Vagina (tissue), 2 donors: ENCODE data around the gene RWDD1. TPM values are rescaled to one million over a fixed set of nuclear protein-coding genes. Genes with fewer than 3 reads are reported as not detected.

Experiments used
- DNase-seq, 2 donors: peaks; one replicate each; pipeline ENCODE4 v3.0.0-alpha.2; 2017; ENCODE audit errors: extremely low spot score in 2 of 2
- H3K27ac ChIP-seq: fragments of 200-600 bp; sonication (generic); one replicate; pipeline ENCODE4 v1.5.1; 2019
- H3K27me3 ChIP-seq: fragments of 200-600 bp; sonication (generic); one replicate; pipeline ENCODE4 v1.5.1; 2019
- H3K36me3 ChIP-seq, 2 donors: fragments of 200-600 bp; sonication (generic); one replicate each; pipeline ENCODE4 v1.5.1; 2017 to 2019
- H3K4me1 ChIP-seq: fragments of 200-600 bp; sonication (generic); one replicate; pipeline ENCODE4 v1.5.1; 2019
- H3K4me3 ChIP-seq, 2 donors: fragments of 200-600 bp; sonication (generic); 1 replicate in 1 of 2; 2 replicates in 1 of 2; pipeline ENCODE4 v1.5.1; 2016 to 2019
- H3K9me3 ChIP-seq: fragments of 200-600 bp; sonication (generic); one replicate; pipeline ENCODE4 v1.5.1; 2019
- CTCF ChIP-seq, 3 experiments: fragments of 450-650 bp in 2 of 3; fragments of 200-600 bp in 1 of 3; sonication (generic) in 1 of 3; IDR thresholded peaks; one replicate each; pipeline ENCODE4 v1.5.1; 2017 to 2019; ENCODE audit warnings: antibody characterized with exemption in 3 of 3, mild to moderate bottlenecking in 2 of 3, moderate library complexity in 2 of 3
- POLR2A ChIP-seq, 2 donors: fragments of 450-650 bp; IDR thresholded peaks; one replicate each; pipeline ENCODE4 v1.6.1; 2017; ENCODE audit warnings: antibody characterized with exemption in 2 of 2, mild to moderate bottlenecking in 2 of 2, moderate library complexity in 2 of 2
- POLR2AphosphoS5 ChIP-seq, 2 donors: sonication (generic); formaldehyde crosslinking; IDR thresholded peaks; one replicate each; pipeline ENCODE4 v1.9.0; 2017; ENCODE audit warnings: antibody characterized with exemption in 2 of 2, mild to moderate bottlenecking in 2 of 2, low read depth in 1 of 2; ENCODE audit not compliant: insufficient read depth in 1 of 2
- intact Hi-C: fragments of 100-400 bp; cut with DNase I; formaldehyde crosslinking; loops from one replicate; pipeline ENCODE4 v1.15.1; 2023
- total RNA-seq: library from RNA; depleted of rRNA; stranded (reverse); fragments of >200 nt; gene quantifications from one replicate; pipeline ENCODE4 v1.2.3, GENCODE V29; 2016

The RWDD1 gene
- total RNA-seq, 1 donor from 2014 or later: 37.8 TPM

- Histone ChIP-seq H3K36me3 (peaks cover 0 to 6% of the 10 kb centered on the region in 2 donors), H3K9me3 (no peaks in the 10 kb centered on the region), H3K27ac (peak overlapping the region; percentile 89), H3K4me3 (peak overlapping the region; percentile 93 to 94), H3K4me1 (peaks cover 35% of the 10 kb centered on the region), H3K27me3 (no peaks in the 10 kb centered on the region)
- DNase-seq: no peak
- TF ChIP-seq CTCF (IDR thresholded peaks at IDR 0.05): no peak
- TF ChIP-seq POLR2A (IDR thresholded peaks at IDR 0.05): no peak
- no peak for TF ChIP-seq POLR2AphosphoS5 (IDR thresholded peaks at IDR 0.05; ENCODE audit: insufficient read depth in 1 of 2, low read depth in 1 of 2)
- intact Hi-C loops: no loop called here
Observed at GRCh38 chr6:116571683-116572000, 338 bp downstream of the RWDD1 start.

GRCh38 chr6:116572162-116572561, 858 bp downstream of the RWDD1 start:
- Histone ChIP-seq H3K4me3 (peak overlapping the region; percentile 93 to 94), H3K4me1 (peaks cover 35% of the 10 kb centered on the region), H3K27ac (peak overlapping the region; percentile 89), H3K27me3 (no peaks in the 10 kb centered on the region), H3K9me3 (no peaks in the 10 kb centered on the region), H3K36me3 (peaks cover 0 to 6% of the 10 kb centered on the region in 2 donors)
- DNase-seq: no peak
- no peak for TF ChIP-seq POLR2A (IDR thresholded peaks at IDR 0.05)
- no peak for TF ChIP-seq CTCF (IDR thresholded peaks at IDR 0.05)
- TF ChIP-seq POLR2AphosphoS5 (IDR thresholded peaks at IDR 0.05; ENCODE audit: insufficient read depth in 1 of 2, low read depth in 1 of 2): no peak
- intact Hi-C loops: no loop called here

- no peak for TF ChIP-seq POLR2A (IDR thresholded peaks at IDR 0.05)
- H3K4me1 ChIP-seq: peaks cover 36% of the 10 kb centered on the region
- H3K27me3 ChIP-seq: no peaks in the 10 kb centered on the region
- intact Hi-C loops: no loop called here
- H3K4me3 ChIP-seq: no peak overlapping the region
- no peaks in the 10 kb centered on the region for H3K9me3 ChIP-seq
- no peak for DNase-seq
- peaks cover 0 to 10% of the 10 kb centered on the region in 2 donors for H3K36me3 ChIP-seq
- no peak overlapping the region for H3K27ac ChIP-seq
Observed at GRCh38 chr6:116575227-116575626, 3.9 kb downstream of the RWDD1 start.

- no peak for TF ChIP-seq POLR2A (IDR thresholded peaks at IDR 0.05)
- DNase-seq: no peak
- peaks cover 0 to 19% of the 10 kb centered on the region in 2 donors for H3K36me3 ChIP-seq
- no peaks in the 10 kb centered on the region for H3K27me3 ChIP-seq
- peaks cover 26% of the 10 kb centered on the region for H3K4me1 ChIP-seq
- H3K27ac ChIP-seq: no peak overlapping the region
- H3K9me3 ChIP-seq: no peaks in the 10 kb centered on the region
- no peak overlapping the region for H3K4me3 ChIP-seq
- intact Hi-C loops: no loop called here
Observed at GRCh38 chr6:116577486-116577885, 6.2 kb downstream of the RWDD1 start.

- TF ChIP-seq POLR2A (IDR thresholded peaks at IDR 0.05) (no peak), POLR2AphosphoS5 (IDR thresholded peaks at IDR 0.05; ENCODE audit: insufficient read depth in 1 of 2, low read depth in 1 of 2) (no peak)
- H3K36me3 ChIP-seq: peaks cover 0 to 19% of the 10 kb centered on the region in 2 donors
- no peaks in the 10 kb centered on the region for H3K9me3 ChIP-seq
- no peak for DNase-seq
- H3K27me3 ChIP-seq: no peaks in the 10 kb centered on the region
- no peak overlapping the region for H3K4me3 ChIP-seq
- H3K27ac ChIP-seq: no peak overlapping the region
- H3K4me1 ChIP-seq: peaks cover 18% of the 10 kb centered on the region
- intact Hi-C loops: no loop called here
Observed at GRCh38 chr6:116578335-116578734, 7.0 kb downstream of the RWDD1 start.

- TF ChIP-seq CTCF (IDR thresholded peaks at IDR 0.05) (no peak), POLR2A (IDR thresholded peaks at IDR 0.05) (no peak), POLR2AphosphoS5 (IDR thresholded peaks at IDR 0.05; ENCODE audit: insufficient read depth in 1 of 2, low read depth in 1 of 2) (no peak)
- Histone ChIP-seq H3K4me3 (no peak overlapping the region), H3K36me3 (peaks cover 0 to 19% of the 10 kb centered on the region in 2 donors), H3K27me3 (no peaks in the 10 kb centered on the region), H3K27ac (no peak overlapping the region), H3K4me1 (peaks cover 10% of the 10 kb centered on the region), H3K9me3 (no peaks in the 10 kb centered on the region)
- intact Hi-C loops: no loop called here
- DNase-seq: no peak
Observed at GRCh38 chr6:116579143-116579542, 7.8 kb downstream of the RWDD1 start.

GRCh38 chr6:116580198-116580597, 8.9 kb downstream of the RWDD1 start:
- Histone ChIP-seq H3K4me3 (no peak overlapping the region), H3K27ac (no peak overlapping the region), H3K36me3 (peaks cover 0 to 18% of the 10 kb centered on the region in 2 donors), H3K4me1 (peaks cover 9% of the 10 kb centered on the region), H3K9me3 (no peaks in the 10 kb centered on the region), H3K27me3 (no peaks in the 10 kb centered on the region)
- intact Hi-C loops: no loop called here
- DNase-seq: no peak
- TF ChIP-seq POLR2A (IDR thresholded peaks at IDR 0.05): no peak
- no peak for TF ChIP-seq POLR2AphosphoS5 (IDR thresholded peaks at IDR 0.05; ENCODE audit: insufficient read depth in 1 of 2, low read depth in 1 of 2)
